SU-DHL-6 (cell line): ENCODE data around the gene PTCSC3.

Experiments used
- H2AFZ ChIP-seq: fragments of 200-600 bp; sonication (generic); 2 replicates; pipeline ENCODE4 v1.6.1; 2014; ENCODE audit warnings: low read depth, mild to moderate bottlenecking, moderate library complexity, mixed read lengths, antibody characterized with exemption, low read length; ENCODE audit not compliant: severe bottlenecking
- H3F3A ChIP-seq: fragments of 200-600 bp; shearing (Covaris generic); 2 replicates; pipeline ENCODE4 v1.6.0; 2016; ENCODE audit warnings: antibody characterized with exemption, mild to moderate bottlenecking; ENCODE audit not compliant: insufficient read depth
- H3K27ac ChIP-seq: fragments of 200-600 bp; sonication (generic); 2 replicates; pipeline ENCODE4 v1.5.1; 2016; ENCODE audit warnings: low read depth, mild to moderate bottlenecking, low read length, moderate library complexity, mixed read lengths
- H3K27me3 ChIP-seq: fragments of 200-600 bp; sonication (generic), shearing (Covaris generic); 2 replicates; pipeline ENCODE4 v1.6.0; 2014; ENCODE audit warnings: mild to moderate bottlenecking, low read length
- H3K36me3 ChIP-seq: fragments of 200-600 bp; sonication (generic); 2 replicates; pipeline ENCODE4 v1.6.1; 2014; ENCODE audit warnings: mild to moderate bottlenecking, low read length, mixed read lengths
- H3K4me2 ChIP-seq: fragments of 300-600, 200-600 bp; shearing (Covaris generic), sonication (generic); 2 replicates; pipeline ENCODE4 v1.6.0; 2014; ENCODE audit warnings: low read length, low read depth, mild to moderate bottlenecking; ENCODE audit not compliant: poor library complexity, severe bottlenecking
- H3K4me3 ChIP-seq: fragments of 200-600 bp; sonication (generic); 2 replicates; pipeline ENCODE4 v1.5.1; 2014; ENCODE audit warnings: antibody characterized with exemption, low read length, mild to moderate bottlenecking, mixed read lengths; ENCODE audit not compliant: insufficient read depth, poor library complexity, severe bottlenecking
- H3K79me2 ChIP-seq: fragments of 200-600 bp; sonication (generic); 2 replicates; pipeline ENCODE4 v1.6.1; 2014; ENCODE audit warnings: mild to moderate bottlenecking, low read length, moderate library complexity; ENCODE audit not compliant: insufficient read depth
- H3K9ac ChIP-seq: fragments of 200-600 bp; sonication (generic); 2 replicates; pipeline ENCODE4 v1.7.0; 2014; ENCODE audit warnings: mild to moderate bottlenecking, low read length
- H3K9me2 ChIP-seq: fragments of 200-600 bp; sonication (generic); replicated peaks from 2 replicates; pipeline ENCODE4 v1.6.1; 2014; ENCODE audit warnings: low read length; ENCODE audit not compliant: insufficient read depth
- H3K9me3 ChIP-seq: fragments of 200-600 bp; sonication (generic); 2 replicates; pipeline ENCODE4 v1.6.1; 2014; ENCODE audit warnings: low read length, mixed read lengths; ENCODE audit not compliant: insufficient read depth
- H4K20me1 ChIP-seq: fragments of 200-600 bp; sonication (generic); 2 replicates; pipeline ENCODE4 v1.6.1; 2014; ENCODE audit warnings: low read depth, mild to moderate bottlenecking, antibody characterized with exemption, low read length, moderate library complexity, mixed read lengths
- EZH2phosphoT487 ChIP-seq: fragments of 200-600 bp; sonication (generic), shearing (Covaris generic); conservative IDR thresholded peaks from 2 replicates; pipeline ENCODE4 v1.6.1; 2018; ENCODE audit warnings: mild to moderate bottlenecking, antibody characterized with exemption, low read length, moderate library complexity, mixed read lengths
- TF ChIP-seq, protein P1 (sequence below): fragments of 200-600 bp; sonication (generic); IDR thresholded peaks from one replicate; pipeline ENCODE4 v1.5.1; 2017; ENCODE audit warnings: antibody characterized with exemption, mild to moderate bottlenecking, low read length, moderate library complexity; ENCODE audit not compliant: insufficient read depth, poor library complexity, severe bottlenecking

PTCSC3 gene

DNA sequence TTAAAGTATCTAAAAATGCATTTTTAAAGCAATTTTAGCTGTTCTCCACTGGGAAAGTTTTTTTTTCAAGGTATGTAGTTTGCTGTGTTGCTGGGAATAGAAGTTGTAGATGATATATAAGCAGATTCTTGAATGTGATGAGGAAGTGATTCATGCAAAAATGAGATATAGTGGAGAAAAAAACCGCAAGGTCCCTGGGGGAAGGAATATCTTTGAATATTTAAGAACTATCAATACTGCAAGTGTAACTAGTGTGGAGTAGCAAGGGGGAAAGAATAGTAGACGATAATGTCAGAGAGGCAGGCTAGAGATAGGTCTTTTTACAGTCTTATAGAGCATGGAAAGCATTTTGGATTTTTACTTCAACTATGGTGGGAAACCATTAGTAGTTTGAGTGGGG is 42.5 kb downstream of the PTCSC3 start:
- Histone ChIP-seq H3K27ac (no peak overlapping the region), H4K20me1 (no peaks in the 10 kb centered on the region), H2AFZ (no peak overlapping the region), H3K36me3 (no peaks in the 10 kb centered on the region), H3F3A (no peaks in the 10 kb centered on the region), H3K4me3 (no peak overlapping the region), H3K9me2 (no peaks in the 10 kb centered on the region), H3K9me3 (no peaks in the 10 kb centered on the region), H3K27me3 (no peaks in the 10 kb centered on the region), H3K4me2 (no peak overlapping the region), H3K9ac (no peak overlapping the region), H3K79me2 (no peaks in the 10 kb centered on the region)
- TF ChIP-seq EZH2phosphoT487: no peak
- TF ChIP-seq, protein P1, sequence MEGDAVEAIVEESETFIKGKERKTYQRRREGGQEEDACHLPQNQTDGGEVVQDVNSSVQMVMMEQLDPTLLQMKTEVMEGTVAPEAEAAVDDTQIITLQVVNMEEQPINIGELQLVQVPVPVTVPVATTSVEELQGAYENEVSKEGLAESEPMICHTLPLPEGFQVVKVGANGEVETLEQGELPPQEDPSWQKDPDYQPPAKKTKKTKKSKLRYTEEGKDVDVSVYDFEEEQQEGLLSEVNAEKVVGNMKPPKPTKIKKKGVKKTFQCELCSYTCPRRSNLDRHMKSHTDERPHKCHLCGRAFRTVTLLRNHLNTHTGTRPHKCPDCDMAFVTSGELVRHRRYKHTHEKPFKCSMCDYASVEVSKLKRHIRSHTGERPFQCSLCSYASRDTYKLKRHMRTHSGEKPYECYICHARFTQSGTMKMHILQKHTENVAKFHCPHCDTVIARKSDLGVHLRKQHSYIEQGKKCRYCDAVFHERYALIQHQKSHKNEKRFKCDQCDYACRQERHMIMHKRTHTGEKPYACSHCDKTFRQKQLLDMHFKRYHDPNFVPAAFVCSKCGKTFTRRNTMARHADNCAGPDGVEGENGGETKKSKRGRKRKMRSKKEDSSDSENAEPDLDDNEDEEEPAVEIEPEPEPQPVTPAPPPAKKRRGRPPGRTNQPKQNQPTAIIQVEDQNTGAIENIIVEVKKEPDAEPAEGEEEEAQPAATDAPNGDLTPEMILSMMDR: no peak

DNA sequence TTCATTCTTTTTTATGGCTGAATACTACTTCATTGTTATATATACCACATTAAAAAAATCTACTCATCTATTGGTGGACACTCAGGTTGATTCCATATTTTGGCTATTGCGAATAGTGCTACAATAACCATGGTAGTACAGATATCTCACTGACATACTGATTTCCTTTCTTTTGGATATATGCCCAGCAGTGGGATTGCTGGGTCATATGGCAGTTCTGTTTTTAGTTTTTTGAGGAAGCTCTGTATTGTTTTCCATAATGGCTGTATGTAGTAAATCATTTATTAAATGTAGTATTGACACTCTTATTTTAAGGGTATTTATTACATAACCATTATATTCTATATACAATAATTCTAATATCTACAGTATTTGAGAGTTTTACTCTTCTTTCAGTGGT is 43.7 kb downstream of the PTCSC3 start:
- H4K20me1 ChIP-seq: no peaks in the 10 kb centered on the region
- H3K4me2 ChIP-seq: no peak overlapping the region
- no peaks in the 10 kb centered on the region for H3K27me3 ChIP-seq
- TF ChIP-seq, protein P1: no peak
- no peak for TF ChIP-seq EZH2phosphoT487
- H3K27ac ChIP-seq: no peak overlapping the region
- no peak overlapping the region for H3K4me3 ChIP-seq
- H3F3A ChIP-seq: no peaks in the 10 kb centered on the region
- H3K36me3 ChIP-seq: no peaks in the 10 kb centered on the region
- H3K9me2 ChIP-seq: no peaks in the 10 kb centered on the region
- no peak overlapping the region for H3K9ac ChIP-seq
- H2AFZ ChIP-seq: no peak overlapping the region
- no peaks in the 10 kb centered on the region for H3K9me3 ChIP-seq
- H3K79me2 ChIP-seq: no peaks in the 10 kb centered on the region

DNA sequence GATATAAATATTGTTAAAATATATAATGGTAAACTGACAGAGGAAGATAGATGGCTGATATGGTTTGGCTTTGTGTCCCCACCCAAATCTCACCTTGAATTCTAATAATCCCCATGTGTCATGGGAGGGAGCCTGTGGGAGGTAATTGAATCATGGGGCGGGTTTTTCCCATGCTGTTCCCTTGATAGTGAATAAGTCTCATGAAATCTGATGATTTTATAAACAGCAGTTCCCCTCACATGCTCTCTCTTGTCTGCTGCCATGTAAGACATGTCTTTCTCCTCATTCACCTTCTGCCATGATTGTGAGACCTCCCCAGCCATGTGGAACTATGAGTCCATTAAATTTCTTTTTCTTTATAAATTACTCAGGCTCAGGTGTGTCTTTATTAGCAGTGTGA is 46.3 kb downstream of the PTCSC3 start:
- H3K4me3 ChIP-seq: no peak overlapping the region
- no peaks in the 10 kb centered on the region for H3K27me3 ChIP-seq
- no peaks in the 10 kb centered on the region for H3K79me2 ChIP-seq
- no peaks in the 10 kb centered on the region for H4K20me1 ChIP-seq
- no peak overlapping the region for H2AFZ ChIP-seq
- H3K36me3 ChIP-seq: no peaks in the 10 kb centered on the region
- TF ChIP-seq, protein P1: no peak
- TF ChIP-seq EZH2phosphoT487: no peak
- H3K4me2 ChIP-seq: no peak overlapping the region
- no peaks in the 10 kb centered on the region for H3K9me3 ChIP-seq
- H3K27ac ChIP-seq: no peak overlapping the region
- H3K9me2 ChIP-seq: no peaks in the 10 kb centered on the region
- no peak overlapping the region for H3K9ac ChIP-seq
- H3F3A ChIP-seq: no peaks in the 10 kb centered on the region
